Lower leg skin (tissue), 4 donors: ENCODE results near the gene DGKH. TPM values are rescaled to one million over a fixed set of nuclear protein-coding genes. Genes with fewer than 3 reads are reported as not detected.

Experiments used
- DNase-seq, 2 donors: peaks; one replicate each; pipeline ENCODE4 v3.0.0-alpha.2; 2019; ENCODE audit warnings: low spot score in 2 of 2
- H3K4me3 ChIP-seq: fragments of 200-600 bp; sonication (generic); 2 replicates; pipeline ENCODE4 v1.5.1; 2017; ENCODE audit warnings: mild to moderate bottlenecking, low read depth; ENCODE audit not compliant: poor library complexity, severe bottlenecking
- POLR2A ChIP-seq, 2 donors: fragments of 450-650 bp; IDR thresholded peaks; one replicate each; pipeline ENCODE4 v1.6.1; 2016 to 2017; ENCODE audit warnings: antibody characterized with exemption in 2 of 2, mild to moderate bottlenecking in 1 of 2, moderate library complexity in 1 of 2
- WGBS, 2 donors: methylation state at CpG; one replicate each; pipeline ENCODE4 v1.1.5; 2018; 5-methylcytosine and 5-hydroxymethylcytosine counted together
- intact Hi-C: fragments of 100-400 bp; cut with DNase I; formaldehyde crosslinking; loops from one replicate; pipeline ENCODE4 v1.15.0; 2023; ENCODE audit warnings: low total_unique reads
- total RNA-seq, 4 donors: library from RNA; depleted of rRNA; stranded (reverse); fragments of >200 nt; gene quantifications; one replicate each; pipeline ENCODE4 v1.1.0, GENCODE V29; 2016
- TF ChIP-seq, protein P1 (sequence below), 3 donors: fragments of 450-650 bp; IDR thresholded peaks; one replicate each; pipeline ENCODE4 v1.5.1; 2016; ENCODE audit warnings: antibody characterized with exemption in 3 of 3, mild to moderate bottlenecking in 3 of 3, moderate library complexity in 2 of 3

DGKH gene
- total RNA-seq, 4 donors from 2014 or later: 8.8 to 17.0 (median 10.9) TPM

DNA sequence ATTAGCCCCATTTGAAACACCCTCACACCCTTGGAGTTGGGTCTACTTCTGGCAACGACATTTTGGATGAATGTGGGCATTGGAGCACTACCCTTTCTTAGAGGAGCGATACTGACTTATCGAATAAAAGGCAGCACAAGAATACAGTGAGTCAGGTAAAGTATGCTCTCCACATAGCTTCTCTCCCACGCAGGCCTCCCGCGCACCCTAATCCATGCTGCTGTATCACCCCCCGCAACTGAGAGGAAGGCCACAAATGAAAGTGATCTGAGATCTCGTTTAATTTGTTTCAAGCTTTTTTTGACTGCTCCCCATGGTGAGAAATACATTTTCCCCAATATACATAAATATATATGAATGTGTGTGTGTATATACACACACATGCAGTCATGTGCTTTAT, 198.1 kb downstream of the DGKH start:
- intact Hi-C loops: no loop called here
- no peak for DNase-seq
- TF ChIP-seq POLR2A (IDR thresholded peaks at IDR 0.05): no peak
- TF ChIP-seq, protein P1, sequence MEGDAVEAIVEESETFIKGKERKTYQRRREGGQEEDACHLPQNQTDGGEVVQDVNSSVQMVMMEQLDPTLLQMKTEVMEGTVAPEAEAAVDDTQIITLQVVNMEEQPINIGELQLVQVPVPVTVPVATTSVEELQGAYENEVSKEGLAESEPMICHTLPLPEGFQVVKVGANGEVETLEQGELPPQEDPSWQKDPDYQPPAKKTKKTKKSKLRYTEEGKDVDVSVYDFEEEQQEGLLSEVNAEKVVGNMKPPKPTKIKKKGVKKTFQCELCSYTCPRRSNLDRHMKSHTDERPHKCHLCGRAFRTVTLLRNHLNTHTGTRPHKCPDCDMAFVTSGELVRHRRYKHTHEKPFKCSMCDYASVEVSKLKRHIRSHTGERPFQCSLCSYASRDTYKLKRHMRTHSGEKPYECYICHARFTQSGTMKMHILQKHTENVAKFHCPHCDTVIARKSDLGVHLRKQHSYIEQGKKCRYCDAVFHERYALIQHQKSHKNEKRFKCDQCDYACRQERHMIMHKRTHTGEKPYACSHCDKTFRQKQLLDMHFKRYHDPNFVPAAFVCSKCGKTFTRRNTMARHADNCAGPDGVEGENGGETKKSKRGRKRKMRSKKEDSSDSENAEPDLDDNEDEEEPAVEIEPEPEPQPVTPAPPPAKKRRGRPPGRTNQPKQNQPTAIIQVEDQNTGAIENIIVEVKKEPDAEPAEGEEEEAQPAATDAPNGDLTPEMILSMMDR (IDR thresholded peaks at IDR 0.05): no peak
- no peak overlapping the region for H3K4me3 ChIP-seq
- 93 to 96% methylated on average over 8 of the region's 8 CpGs for WGBS, 2 donors

DNA sequence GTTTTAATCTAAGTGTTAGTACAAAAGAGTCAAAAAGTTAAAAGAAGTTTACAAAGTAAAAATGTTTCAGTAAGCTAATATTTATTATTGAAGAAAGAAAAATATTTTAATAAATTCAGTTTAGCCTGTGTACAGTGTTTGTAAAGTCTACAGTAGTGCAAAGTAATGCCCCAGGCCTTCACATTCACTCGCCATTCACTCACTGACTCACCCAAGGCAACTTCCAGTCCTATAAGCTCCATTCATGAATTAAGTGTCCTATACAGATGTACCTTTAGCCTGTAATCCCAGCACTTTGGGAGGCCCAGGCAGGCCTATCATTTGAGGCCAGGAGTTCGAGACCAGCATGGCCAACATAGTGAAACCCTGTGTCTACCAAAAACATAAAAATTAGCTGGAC, 199.4 kb downstream of the DGKH start:
- intact Hi-C loops: no loop called here
- TF ChIP-seq, protein P1 (IDR thresholded peaks at IDR 0.05): no peak
- no peak for TF ChIP-seq POLR2A (IDR thresholded peaks at IDR 0.05)
- WGBS, 2 donors: 48 to 93% methylated on average over 2 of the region's 2 CpGs
- no peak for DNase-seq
- H3K4me3 ChIP-seq: no peak overlapping the region

DNA sequence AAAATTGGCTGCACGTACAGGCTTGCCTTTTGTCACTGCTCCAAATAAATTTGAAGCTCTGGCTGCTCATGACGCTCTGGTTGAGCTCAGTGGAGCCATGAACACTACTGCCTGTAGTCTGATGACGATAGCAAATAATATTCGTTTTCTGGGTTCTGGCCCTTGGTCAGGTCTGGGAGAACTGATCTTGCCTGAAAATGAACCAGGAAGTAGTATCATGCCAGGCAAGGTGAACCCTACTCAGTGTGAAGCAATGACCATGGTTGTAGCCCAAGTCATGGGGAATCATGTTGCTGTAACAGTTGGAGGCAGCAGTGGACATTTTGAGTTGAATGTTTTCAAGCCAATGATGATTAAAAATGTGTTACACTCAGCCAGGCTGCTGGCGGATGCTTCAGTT, 207.4 kb downstream of the DGKH start:
- intact Hi-C loops: no loop called here
- DNase-seq: no peak
- TF ChIP-seq, protein P1 (IDR thresholded peaks at IDR 0.05): no peak
- TF ChIP-seq POLR2A (IDR thresholded peaks at IDR 0.05): no peak
- 42 to 46% methylated on average over 5 of the region's 5 CpGs for WGBS, 2 donors
- no peak overlapping the region for H3K4me3 ChIP-seq

DNA sequence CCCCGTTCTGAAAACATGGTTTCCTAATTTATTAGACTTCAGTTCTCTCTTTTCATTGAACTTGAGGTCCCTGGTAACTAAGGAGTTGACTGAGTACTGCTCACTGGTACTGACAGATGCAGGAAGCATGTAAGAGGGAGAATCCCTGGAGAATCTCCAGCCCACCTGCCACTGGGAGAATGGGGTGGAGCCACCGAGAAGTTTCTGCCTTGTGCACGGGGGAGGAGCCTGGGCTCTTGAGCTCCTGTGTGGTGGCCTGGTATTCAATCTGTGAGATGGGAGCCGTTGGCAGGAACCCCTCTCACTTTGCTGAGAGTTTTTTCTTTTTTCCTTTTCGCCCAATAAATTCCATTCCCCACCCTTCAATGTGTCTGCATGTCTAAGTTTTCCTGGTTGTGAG, 210.3 kb downstream of the DGKH start:
- intact Hi-C loops: no loop called here
- 83% methylated on average over 5 of the region's 5 CpGs for WGBS, 2 donors
- TF ChIP-seq, protein P1 (IDR thresholded peaks at IDR 0.05): no peak
- no peak for TF ChIP-seq POLR2A (IDR thresholded peaks at IDR 0.05)

DNA sequence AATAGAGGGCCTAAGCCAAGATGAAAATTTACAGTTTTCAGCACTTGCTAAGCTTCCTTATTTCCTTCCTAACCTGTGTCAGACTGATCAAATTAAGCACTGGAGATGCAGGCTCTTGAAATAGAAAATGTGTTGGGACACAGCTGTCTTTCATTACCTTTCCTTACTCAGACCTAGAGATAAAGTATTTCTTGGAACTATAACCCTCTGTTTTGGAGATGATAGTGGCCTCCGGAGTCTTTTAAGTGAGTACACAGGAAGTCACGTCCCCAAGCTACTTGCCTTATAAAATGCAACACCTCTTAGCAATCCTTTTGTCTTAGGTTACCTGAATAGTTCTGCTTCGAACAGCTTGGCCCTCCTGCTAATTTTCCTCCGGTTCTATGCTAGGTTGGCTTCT, 211.1 kb downstream of the DGKH start:
- H3K4me3 ChIP-seq: no peak overlapping the region
- TF ChIP-seq POLR2A (IDR thresholded peaks at IDR 0.05): no peak
- TF ChIP-seq, protein P1 (IDR thresholded peaks at IDR 0.05): no peak
- intact Hi-C loops: no loop called here
- DNase-seq: no peak
- 64 to 66% methylated on average over 4 of the region's 4 CpGs for WGBS, 2 donors

More for the DNA sequence above, 210.3 kb downstream of the DGKH start:
- DNase-seq: no peak
- no peak overlapping the region for H3K4me3 ChIP-seq

DNA sequence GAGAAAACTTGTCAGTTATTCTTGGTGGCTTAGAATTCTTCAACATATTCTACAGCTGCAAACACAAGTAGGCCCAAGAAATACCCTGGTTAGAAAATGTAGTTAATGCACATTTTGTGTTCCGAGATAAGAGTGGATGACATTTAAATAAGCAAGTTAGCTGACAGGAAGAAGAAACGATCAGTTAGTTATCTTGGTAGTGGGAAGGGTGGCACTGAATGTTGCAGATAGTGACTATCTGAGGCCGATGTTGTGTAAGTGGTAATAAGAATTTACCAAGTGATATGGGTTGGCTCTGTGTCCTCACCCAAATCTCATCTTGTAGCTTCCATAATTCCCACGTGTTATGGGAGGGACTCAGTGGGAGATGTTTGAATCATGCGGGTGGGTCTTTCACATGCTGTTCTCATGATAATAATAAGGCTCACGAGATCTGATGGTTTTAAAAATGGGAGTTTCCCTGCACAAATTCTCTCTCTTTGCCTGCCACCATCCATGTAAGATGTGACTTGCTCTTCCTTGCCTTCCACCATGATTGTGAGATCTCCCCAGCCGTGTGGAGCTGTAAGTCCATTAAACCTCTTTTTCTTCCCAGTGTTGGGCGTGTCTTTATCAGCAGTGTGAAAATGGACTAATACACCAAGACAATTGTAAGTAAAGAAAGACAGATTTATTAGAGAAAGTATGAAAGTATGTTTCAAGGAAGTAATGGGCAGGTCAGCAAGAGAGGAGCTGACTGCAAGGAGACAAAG, 212.6 kb downstream of the DGKH start:
- WGBS, 2 donors: 81 to 93% methylated on average over 8 of the region's 8 CpGs
- TF ChIP-seq, protein P1 (IDR thresholded peaks at IDR 0.05): no peak
- no peak for TF ChIP-seq POLR2A (IDR thresholded peaks at IDR 0.05)
- H3K4me3 ChIP-seq: no peak overlapping the region
- intact Hi-C loops: no loop called here
- DNase-seq: no peak
